Mucosa of rectum (tissue), 2 donors: ENCODE results near the gene UBAP2L.
"Not testable (repeated sequence)": the region's sequence is repeated elsewhere in the genome, so short reads cannot be mapped to it uniquely, and the experiment has no call there.

Source experiments
- H3K27ac ChIP-seq, 2 donors: one replicate each; pipeline ENCODE4 v1.7.0; 2013; ENCODE audit warnings: inconsistent platforms in 2 of 2, low read depth in 2 of 2, low read length in 2 of 2
- H3K27me3 ChIP-seq, 2 donors: one replicate each; pipeline ENCODE4 v1.7.0; 2013; ENCODE audit warnings: low read length in 2 of 2; ENCODE audit not compliant: control insufficient read depth in 2 of 2, insufficient read depth in 2 of 2
- H3K36me3 ChIP-seq, 2 donors: one replicate each; pipeline ENCODE4 v1.7.0; 2013; ENCODE audit warnings: low read length in 2 of 2; ENCODE audit not compliant: control insufficient read depth in 2 of 2, insufficient read depth in 2 of 2
- H3K4me1 ChIP-seq, 2 donors: one replicate each; pipeline ENCODE4 v1.7.0; 2013; ENCODE audit warnings: low read length in 2 of 2, mild to moderate bottlenecking in 1 of 2; ENCODE audit not compliant: control insufficient read depth in 2 of 2, insufficient read depth in 2 of 2
- H3K4me3 ChIP-seq, 2 donors: one replicate each; pipeline ENCODE4 v1.7.0; 2013; ENCODE audit warnings: low read length in 2 of 2
- H3K9ac ChIP-seq, 2 donors: one replicate each; pipeline ENCODE4 v1.7.0; 2013; ENCODE audit warnings: low read length in 2 of 2, low read depth in 1 of 2, mild to moderate bottlenecking in 1 of 2
- H3K9me3 ChIP-seq, 2 donors: one replicate each; pipeline ENCODE4 v1.7.0; 2013; ENCODE audit warnings: low read length in 2 of 2; ENCODE audit not compliant: control insufficient read depth in 2 of 2
- donor health status: healthy.
- donor health status: Normal muscosa, but diverticular disease.

UBAP2L gene

DNA sequence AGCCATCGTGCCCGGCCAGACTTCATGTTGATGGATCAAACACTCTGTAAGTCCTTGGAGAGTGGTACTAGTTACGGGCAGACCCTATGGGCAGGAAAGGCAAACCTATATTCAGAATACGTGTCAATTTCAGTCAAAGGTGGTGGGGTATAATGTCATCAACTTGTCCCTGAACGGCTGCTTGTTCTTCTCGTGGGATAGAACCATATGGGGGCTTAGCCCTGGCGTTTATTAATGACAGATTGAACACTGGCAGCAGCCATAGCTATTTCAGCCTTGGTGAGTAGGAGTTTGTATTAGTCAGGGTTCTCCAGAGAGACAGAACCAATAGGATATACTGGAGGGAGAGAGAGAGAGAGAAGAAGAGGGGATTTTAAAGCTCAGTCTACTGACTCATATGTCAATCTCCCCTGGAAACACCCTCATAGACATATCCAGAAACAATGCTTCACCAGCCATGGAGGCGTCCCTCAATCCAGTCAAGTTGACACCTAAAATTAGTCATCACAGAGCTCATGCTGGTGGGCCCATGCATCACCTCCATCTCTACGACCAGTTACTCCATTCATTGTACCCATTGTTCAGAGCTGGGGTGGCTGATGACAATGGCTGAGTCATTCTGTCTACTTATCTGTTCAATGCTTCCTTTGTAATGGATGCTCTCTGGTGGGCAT lies 84.0 kb downstream of the UBAP2L start:
- H3K4me1 ChIP-seq = no peaks in the 10 kb centered on the region
- H3K9me3 ChIP-seq = no peaks in the 10 kb centered on the region
- H3K36me3 ChIP-seq = no peaks in the 10 kb centered on the region

DNA sequence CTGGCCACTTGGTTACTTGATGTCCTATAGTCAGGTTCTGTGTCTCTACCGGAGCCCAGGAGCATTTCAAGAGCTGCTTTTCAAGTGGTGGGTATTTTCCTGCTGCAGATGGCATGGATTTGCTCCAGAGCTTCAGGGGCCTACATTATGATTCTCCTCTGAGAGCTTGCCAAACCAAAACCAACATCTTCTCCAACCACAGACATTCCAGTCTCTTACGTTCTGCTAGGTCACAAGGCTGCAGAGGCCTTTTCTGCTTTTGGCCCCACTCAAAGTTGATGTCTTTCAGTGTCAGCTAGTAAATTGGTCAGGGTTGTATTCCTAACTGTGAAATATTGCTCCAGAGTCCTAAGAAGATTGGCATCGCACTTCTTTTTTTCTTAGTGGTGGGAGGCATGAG lies 85.4 kb downstream of the UBAP2L start:
- no peaks in the 10 kb centered on the region for H3K27me3 ChIP-seq
- H3K27ac ChIP-seq = no peak overlapping the region
- H3K4me1 ChIP-seq = no peaks in the 10 kb centered on the region
- no peak overlapping the region for H3K4me3 ChIP-seq
- H3K9ac ChIP-seq = no peak overlapping the region
- H3K9me3 ChIP-seq = no peaks in the 10 kb centered on the region
- no peaks in the 10 kb centered on the region for H3K36me3 ChIP-seq

More for the DNA sequence above, 84.0 kb downstream of the UBAP2L start:
- Histone ChIP-seq H3K27me3 (no peaks in the 10 kb centered on the region), H3K4me3 (no peak overlapping the region), H3K9ac (no peak overlapping the region), H3K27ac (no peak overlapping the region)

DNA sequence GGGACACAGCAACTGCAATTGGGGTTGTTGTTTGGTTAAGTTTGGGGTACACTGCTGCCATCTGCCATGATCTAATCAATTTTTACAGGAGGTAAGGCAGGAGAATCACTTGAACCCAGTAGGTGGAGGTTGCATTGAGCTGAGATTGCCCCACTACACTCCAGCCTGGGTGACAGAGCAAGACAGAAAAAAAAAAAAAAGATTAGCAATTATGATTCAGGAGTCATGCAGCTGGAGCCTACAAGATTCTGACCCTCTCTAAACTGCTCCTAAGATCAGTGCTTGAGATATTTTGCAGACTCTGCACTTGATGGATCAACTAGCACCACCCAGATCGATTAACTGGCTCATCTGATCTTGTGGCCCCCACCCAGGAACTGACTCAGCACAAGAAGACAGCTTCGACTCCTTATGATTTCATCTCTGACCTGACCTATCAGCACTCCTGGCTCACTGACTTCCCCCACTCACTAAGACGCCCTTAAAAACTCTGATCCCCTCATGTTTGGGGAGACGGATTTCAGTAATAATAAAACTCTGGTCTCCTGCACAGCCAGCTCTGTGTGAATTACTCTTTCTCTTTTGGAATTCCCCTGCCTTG lies 87.0 kb downstream of the UBAP2L start:
- H3K27me3 ChIP-seq, H3K9ac ChIP-seq, H3K4me3 ChIP-seq, H3K4me1 ChIP-seq, H3K9me3 ChIP-seq, H3K27ac ChIP-seq, H3K36me3 ChIP-seq: not testable (repeated sequence)

DNA sequence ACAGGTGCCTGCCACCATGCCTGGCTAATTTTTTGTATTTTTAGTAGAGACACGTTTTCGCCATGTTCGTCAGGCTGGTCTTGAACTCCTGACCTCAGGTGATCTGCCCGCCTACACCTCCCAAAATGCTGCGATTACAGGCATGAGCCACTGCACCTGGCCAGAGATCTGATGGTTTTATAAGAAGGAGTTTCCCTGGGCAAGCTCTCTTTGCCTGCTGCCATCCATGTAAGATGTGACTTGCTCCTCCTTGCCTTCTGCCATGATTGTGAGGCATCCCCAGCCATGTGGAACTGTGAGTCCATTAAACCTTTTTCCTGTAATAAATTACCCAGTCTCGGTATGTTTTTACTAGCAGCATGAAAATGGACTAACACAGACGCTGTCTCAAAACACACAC lies 88.4 kb downstream of the UBAP2L start:
- H3K4me3 ChIP-seq, H3K9me3 ChIP-seq, H3K36me3 ChIP-seq, H3K9ac ChIP-seq, H3K4me1 ChIP-seq, H3K27me3 ChIP-seq, H3K27ac ChIP-seq: not testable (repeated sequence)

DNA sequence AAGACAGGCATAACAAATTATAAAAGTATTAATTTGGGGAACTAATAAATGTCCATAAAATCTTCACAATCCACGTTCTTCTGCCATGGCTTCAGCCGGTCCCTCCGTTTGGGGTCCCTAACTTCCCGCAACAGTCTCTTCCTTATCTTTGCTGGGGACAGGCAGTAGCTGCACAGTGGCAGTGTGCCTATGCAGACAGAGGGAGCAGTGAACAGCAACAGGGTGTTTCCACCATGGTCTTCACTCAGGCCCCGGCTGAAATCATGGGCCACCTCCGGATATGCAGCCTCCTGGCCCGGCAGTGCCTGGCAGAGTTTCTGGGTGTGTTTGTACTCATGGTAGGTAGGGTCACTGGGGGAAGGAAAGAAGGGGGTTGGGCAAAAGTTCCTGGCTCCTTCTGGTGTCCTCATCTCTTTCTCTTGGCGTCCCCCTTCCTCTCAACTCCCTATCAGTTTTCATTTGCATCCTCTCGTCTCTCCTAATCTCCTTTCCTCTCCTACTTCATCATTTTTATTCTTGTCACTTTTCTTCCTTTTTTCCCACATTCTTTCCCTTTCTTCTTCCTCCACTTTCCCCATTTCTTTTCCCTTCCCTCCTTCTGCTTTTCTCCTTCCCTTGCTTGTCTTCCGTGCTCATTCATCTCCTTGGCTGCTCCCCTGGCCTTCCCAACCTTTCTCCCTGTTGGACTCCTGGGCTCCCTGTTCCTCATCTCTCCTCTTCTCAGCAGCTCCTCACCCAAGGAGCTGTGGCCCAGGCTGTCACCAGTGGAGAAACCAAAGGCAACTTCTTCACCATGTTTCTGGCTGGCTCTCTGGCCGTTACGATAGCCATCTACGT lies 91.7 kb downstream of the UBAP2L start:
- not testable (repeated sequence) for H3K36me3 ChIP-seq, H3K4me1 ChIP-seq, H3K9me3 ChIP-seq, H3K9ac ChIP-seq, H3K27me3 ChIP-seq, H3K27ac ChIP-seq, H3K4me3 ChIP-seq

DNA sequence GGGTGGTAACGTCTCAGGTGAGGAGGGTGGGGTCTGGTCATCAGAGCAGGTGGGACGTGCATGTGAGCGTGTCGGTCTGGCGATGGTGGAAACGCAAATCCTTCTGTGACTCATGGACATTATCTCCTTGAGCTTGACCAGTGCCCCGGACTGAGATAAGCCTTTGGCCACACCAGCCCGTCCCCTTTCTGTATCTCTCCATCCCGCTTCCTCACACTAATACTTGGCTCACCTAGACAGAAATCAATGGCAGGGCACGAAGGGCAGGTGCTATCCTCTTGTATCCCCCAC lies 92.3 kb downstream of the UBAP2L start:
- no peaks in the 10 kb centered on the region for H3K27me3 ChIP-seq
- H3K9ac ChIP-seq = no peak overlapping the region
- no peaks in the 10 kb centered on the region for H3K9me3 ChIP-seq
- no peak overlapping the region for H3K27ac ChIP-seq
- H3K4me1 ChIP-seq = no peaks in the 10 kb centered on the region
- H3K36me3 ChIP-seq = no peaks in the 10 kb centered on the region
- no peak overlapping the region for H3K4me3 ChIP-seq

DNA sequence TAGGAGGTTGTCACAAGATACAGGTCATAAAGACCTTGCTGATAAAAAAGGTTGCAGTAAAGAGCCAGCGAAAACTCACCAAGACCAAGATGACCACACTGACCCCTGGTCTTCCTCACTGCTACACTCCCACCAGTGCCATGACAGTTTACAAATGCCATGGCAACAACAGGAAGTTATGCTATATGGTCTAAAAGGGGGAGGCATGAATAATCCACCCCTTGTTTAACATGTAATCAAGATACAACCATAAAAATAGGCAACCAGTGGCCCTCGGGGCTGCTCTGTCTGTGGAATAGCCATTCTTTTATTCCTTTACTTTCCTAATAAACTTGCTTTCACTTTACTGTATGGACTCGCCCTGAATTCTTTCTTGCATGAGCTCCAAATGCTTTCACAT lies 93.5 kb downstream of the UBAP2L start:
- H3K36me3 ChIP-seq, H3K9ac ChIP-seq, H3K27ac ChIP-seq, H3K27me3 ChIP-seq, H3K4me1 ChIP-seq, H3K9me3 ChIP-seq, H3K4me3 ChIP-seq: not testable (repeated sequence)

DNA sequence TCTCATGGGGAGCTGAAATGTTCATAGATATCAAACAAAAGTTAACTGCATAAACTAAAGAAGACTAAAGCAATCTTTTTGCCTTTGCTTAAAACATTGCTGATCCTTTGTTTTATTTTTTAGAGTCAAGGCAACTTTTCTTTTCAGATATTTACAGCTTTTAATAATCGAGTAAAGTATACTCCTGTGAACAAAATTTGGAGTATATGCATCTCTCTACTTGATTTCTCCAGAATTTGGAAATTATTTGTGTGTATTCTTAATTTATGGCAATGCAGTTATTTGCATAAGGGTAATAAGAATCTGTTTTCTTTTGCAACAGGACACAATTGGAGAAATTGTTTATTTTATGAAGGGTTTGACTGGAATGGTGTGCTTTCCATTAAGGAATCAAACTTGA lies 95.9 kb downstream of the UBAP2L start:
- Histone ChIP-seq H3K9me3 (no peaks in the 10 kb centered on the region), H3K27me3 (no peaks in the 10 kb centered on the region), H3K36me3 (no peaks in the 10 kb centered on the region), H3K9ac (no peak overlapping the region), H3K27ac (no peak overlapping the region), H3K4me1 (no peaks in the 10 kb centered on the region), H3K4me3 (no peak overlapping the region)

DNA sequence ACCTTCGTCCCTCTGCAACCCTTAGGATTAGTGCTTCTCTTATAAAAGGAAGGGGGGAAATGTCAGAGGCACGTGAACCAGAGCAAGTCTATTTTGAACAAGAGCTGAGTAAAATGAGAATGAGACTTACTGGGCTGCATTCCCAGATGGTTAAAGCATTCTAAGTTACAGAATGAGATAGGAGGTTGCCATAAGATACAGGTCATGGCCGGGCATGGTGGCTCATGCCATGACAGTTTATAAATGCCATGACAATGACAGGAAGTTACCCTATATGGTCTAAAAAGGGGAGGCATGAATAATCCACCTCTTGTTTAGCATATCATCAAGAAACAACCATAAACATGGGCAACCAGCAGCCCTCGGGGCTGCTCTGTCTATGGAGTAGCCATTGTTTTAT lies 97.6 kb downstream of the UBAP2L start:
- Histone ChIP-seq H3K4me3 (no peak overlapping the region), H3K36me3 (no peaks in the 10 kb centered on the region), H3K27ac (no peak overlapping the region), H3K9me3 (no peaks in the 10 kb centered on the region), H3K9ac (no peak overlapping the region), H3K4me1 (no peaks in the 10 kb centered on the region), H3K27me3 (peaks cover 0 to 3% of the 10 kb centered on the region in 2 donors)
